T-helper 2 cell treated with Interferon-gamma antibody and Interleukin-4, amounts not matched to agents 5 μg/mL and 100 μg/mL, for 36 hours (primary cell): Measurements from ENCODE around the gene TRAF3IP1.
"Not testable (repeated sequence)": the region's sequence is repeated elsewhere in the genome, so short reads cannot be mapped to it uniquely, and the experiment has no call there.

Source experiments
- DNase-seq: peaks from one replicate; pipeline ENCODE4 v3.0.0; 2021; ENCODE audit warnings: low spot score
- H3K27ac Mint-ChIP-seq: one replicate; pipeline ENCODE4 v1.8.0; 2021; ENCODE audit warnings: mild to moderate bottlenecking, mixed read lengths
- H3K27me3 Mint-ChIP-seq: one replicate; pipeline ENCODE4 v1.8.0; 2021; ENCODE audit warnings: low read depth, mixed read lengths
- H3K36me3 Mint-ChIP-seq: one replicate; pipeline ENCODE4 v1.8.0; 2021; ENCODE audit warnings: low read depth, mixed read lengths
- H3K4me1 Mint-ChIP-seq: one replicate; pipeline ENCODE4 v1.8.0; 2021; ENCODE audit warnings: low read depth, mixed read lengths
- H3K4me3 Mint-ChIP-seq: one replicate; pipeline ENCODE4 v1.8.0; 2022; ENCODE audit warnings: mild to moderate bottlenecking, moderate library complexity, mixed read lengths
- H3K9me3 Mint-ChIP-seq: one replicate; pipeline ENCODE4 v1.8.0; 2021; ENCODE audit warnings: mixed read lengths

Gene TRAF3IP1

DNA sequence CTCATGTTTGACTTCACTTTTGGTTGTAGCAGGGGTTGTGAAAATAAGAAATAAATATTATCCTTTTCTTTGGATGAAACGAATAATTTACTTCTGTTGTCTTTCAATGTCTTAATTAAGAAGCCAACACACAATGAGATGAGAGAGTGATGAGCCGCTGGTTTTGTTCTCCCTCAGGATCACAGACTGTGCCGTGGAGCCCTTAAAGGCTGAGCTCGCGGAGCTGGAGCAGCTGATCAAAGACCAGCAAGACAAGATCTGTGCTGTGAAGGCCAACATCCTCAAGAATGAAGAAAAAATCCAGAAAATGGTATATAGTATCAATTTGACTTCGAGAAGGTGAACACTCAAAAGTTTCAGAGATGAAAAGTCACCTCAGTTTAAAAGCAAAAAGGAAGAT lies 78.3 kb downstream of the TRAF3IP1 start:
- no peaks in the 10 kb centered on the region for H3K27me3 Mint-ChIP-seq
- H3K36me3 Mint-ChIP-seq, result no peaks in the 10 kb centered on the region
- DNase-seq, result no peak
- no peak overlapping the region for H3K27ac Mint-ChIP-seq
- H3K4me1 Mint-ChIP-seq, result peaks cover 3% of the 10 kb centered on the region
- no peak overlapping the region for H3K4me3 Mint-ChIP-seq
- H3K9me3 Mint-ChIP-seq, result no peaks in the 10 kb centered on the region

DNA sequence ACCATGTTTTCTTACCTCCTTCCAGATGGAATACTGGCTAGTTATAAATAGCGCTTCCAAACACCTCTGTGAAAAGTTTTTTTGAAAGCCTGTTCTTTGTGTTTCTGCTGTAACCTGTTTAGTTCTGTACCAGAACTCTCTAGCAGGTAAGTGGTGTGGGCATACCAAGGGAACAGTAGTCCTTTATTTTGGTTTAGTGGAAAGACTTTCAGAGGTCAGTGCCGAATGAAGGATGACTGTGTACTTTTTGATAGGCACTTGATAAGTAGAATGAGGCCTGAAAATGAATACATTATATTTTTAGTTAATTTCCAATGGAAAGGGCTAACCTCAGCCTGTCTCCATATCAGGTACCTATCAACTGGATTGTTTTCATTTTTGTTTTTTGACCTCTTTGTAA lies 78.8 kb downstream of the TRAF3IP1 start:
- H3K36me3 Mint-ChIP-seq, result no peaks in the 10 kb centered on the region
- DNase-seq, result no peak
- H3K4me1 Mint-ChIP-seq, result peaks cover 3% of the 10 kb centered on the region
- H3K4me3 Mint-ChIP-seq, result no peak overlapping the region
- H3K27ac Mint-ChIP-seq, result no peak overlapping the region
- H3K9me3 Mint-ChIP-seq, result no peaks in the 10 kb centered on the region
- H3K27me3 Mint-ChIP-seq, result no peaks in the 10 kb centered on the region

GRCh38 chr2:238401551-238401950 lies 81.2 kb downstream of the TRAF3IP1 start:
- H3K27ac Mint-ChIP-seq, result no peak overlapping the region
- H3K4me3 Mint-ChIP-seq, result no peak overlapping the region
- H3K36me3 Mint-ChIP-seq, result no peaks in the 10 kb centered on the region
- H3K4me1 Mint-ChIP-seq, result no peaks in the 10 kb centered on the region
- no peaks in the 10 kb centered on the region for H3K9me3 Mint-ChIP-seq
- no peak for DNase-seq
- H3K27me3 Mint-ChIP-seq, result no peaks in the 10 kb centered on the region

- Mint-ChIP-seq H3K4me1 (no peaks in the 10 kb centered on the region), H3K9me3 (no peaks in the 10 kb centered on the region), H3K27ac (no peak overlapping the region), H3K36me3 (no peaks in the 10 kb centered on the region), H3K4me3 (no peak overlapping the region), H3K27me3 (no peaks in the 10 kb centered on the region)
- DNase-seq, result no peak
Measured at GRCh38 chr2:238403632-238404405, 83.5 kb downstream of the TRAF3IP1 start.

DNA sequence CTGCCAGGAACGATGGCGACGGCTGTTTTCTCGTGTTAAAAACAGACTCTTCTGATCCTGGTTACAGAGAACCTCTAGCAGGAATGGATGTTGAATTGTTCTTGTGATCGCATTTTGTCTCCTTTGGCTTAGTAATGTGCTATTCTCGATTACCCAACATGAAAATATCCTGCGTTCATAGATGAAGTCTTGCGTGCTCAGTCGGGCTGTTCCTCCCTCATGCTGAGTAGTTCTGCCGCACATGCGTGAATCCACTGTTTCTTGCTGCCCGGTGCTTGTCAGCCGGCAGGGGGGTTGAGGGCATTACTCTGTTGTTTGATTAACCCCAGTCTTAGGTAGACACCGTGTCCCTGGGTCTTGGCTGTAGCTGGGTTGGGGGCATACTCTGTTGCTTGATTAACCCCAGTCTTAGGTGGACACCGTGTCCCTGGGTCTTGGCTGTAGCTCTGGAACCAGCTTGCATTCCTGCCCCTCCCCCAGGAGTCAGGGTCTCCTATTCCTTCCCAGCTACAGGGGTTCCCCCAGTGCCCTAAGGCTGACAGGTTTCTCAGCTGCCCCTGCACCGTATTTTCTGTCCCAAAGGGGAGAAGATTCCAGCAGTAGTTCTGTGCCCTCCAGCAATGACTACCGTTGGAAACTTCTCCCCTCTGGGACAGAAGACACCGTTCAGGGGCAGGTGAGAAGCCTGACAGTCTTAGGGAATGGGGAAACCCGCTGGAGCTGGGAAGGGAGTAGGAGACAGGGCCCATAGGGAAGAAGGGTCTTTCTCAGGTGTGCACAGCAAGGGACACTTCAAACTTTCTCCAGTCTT lies 84.3 kb downstream of the TRAF3IP1 start:
- no peaks in the 10 kb centered on the region for H3K27me3 Mint-ChIP-seq
- H3K4me3 Mint-ChIP-seq, result no peak overlapping the region
- H3K9me3 Mint-ChIP-seq, result no peaks in the 10 kb centered on the region
- H3K4me1 Mint-ChIP-seq, result no peaks in the 10 kb centered on the region
- no peaks in the 10 kb centered on the region for H3K36me3 Mint-ChIP-seq
- DNase-seq, result no peak
- H3K27ac Mint-ChIP-seq, result no peak overlapping the region

DNA sequence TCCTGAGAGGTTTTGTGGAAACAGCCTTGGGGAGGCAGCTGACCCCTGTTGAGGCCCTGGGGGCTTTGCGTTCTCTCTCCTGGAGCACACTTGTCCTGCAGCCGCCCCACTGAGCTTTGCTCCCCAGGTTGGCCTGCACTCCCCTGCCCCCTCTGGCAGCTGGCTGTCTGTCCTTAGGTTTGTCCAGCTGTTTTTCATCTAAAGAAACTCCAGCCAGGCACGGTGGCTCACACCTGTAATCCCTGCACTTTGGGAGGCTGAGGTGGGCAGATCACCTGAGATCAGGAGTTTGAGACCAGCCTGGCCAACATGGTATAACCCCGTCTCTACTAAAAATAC lies 84.9 kb downstream of the TRAF3IP1 start:
- not testable (repeated sequence) for H3K36me3 Mint-ChIP-seq, H3K9me3 Mint-ChIP-seq, H3K4me1 Mint-ChIP-seq, H3K27me3 Mint-ChIP-seq, H3K4me3 Mint-ChIP-seq, DNase-seq, H3K27ac Mint-ChIP-seq

GRCh38 chr2:238406221-238406997 lies 86.1 kb downstream of the TRAF3IP1 start:
- Mint-ChIP-seq H3K9me3 (no peaks in the 10 kb centered on the region), H3K27ac (no peak overlapping the region), H3K4me3 (no peak overlapping the region), H3K27me3 (no peaks in the 10 kb centered on the region), H3K4me1 (no peaks in the 10 kb centered on the region), H3K36me3 (no peaks in the 10 kb centered on the region)
- no peak for DNase-seq

GRCh38 chr2:238406998-238407285 lies 86.6 kb downstream of the TRAF3IP1 start:
- Mint-ChIP-seq H3K27ac (no peak overlapping the region), H3K36me3 (no peaks in the 10 kb centered on the region), H3K27me3 (no peaks in the 10 kb centered on the region), H3K4me3 (no peak overlapping the region), H3K4me1 (no peaks in the 10 kb centered on the region), H3K9me3 (no peaks in the 10 kb centered on the region)
- DNase-seq, result no peak

DNA sequence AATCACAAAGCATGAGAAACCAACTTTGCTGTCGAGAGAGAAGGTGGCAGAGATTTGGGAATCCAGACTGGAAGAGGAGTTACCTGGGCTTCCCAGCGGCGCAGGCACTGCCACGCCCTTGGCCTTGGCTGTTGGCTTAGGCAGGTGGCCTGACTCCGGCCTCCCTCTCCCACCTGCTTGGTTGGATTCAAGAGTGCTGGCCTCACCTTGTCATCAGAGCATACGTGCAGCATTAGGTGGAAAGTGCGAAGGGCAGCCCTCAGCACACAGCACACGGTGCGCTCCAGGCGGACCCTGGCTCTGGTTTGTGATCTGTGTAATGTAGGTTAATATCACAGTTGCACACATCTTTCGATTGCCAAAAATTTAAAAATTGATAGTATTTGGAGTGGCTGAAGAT lies 87.2 kb downstream of the TRAF3IP1 start:
- no peak for DNase-seq
- H3K9me3 Mint-ChIP-seq, result no peaks in the 10 kb centered on the region
- H3K27ac Mint-ChIP-seq, result no peak overlapping the region
- no peaks in the 10 kb centered on the region for H3K4me1 Mint-ChIP-seq
- H3K36me3 Mint-ChIP-seq, result no peaks in the 10 kb centered on the region
- no peak overlapping the region for H3K4me3 Mint-ChIP-seq
- no peaks in the 10 kb centered on the region for H3K27me3 Mint-ChIP-seq

- Mint-ChIP-seq H3K27me3 (no peaks in the 10 kb centered on the region), H3K4me3 (no peak overlapping the region), H3K9me3 (no peaks in the 10 kb centered on the region), H3K27ac (no peak overlapping the region), H3K36me3 (no peaks in the 10 kb centered on the region), H3K4me1 (no peaks in the 10 kb centered on the region)
- no peak for DNase-seq
Measured at GRCh38 chr2:238408615-238409340, 88.5 kb downstream of the TRAF3IP1 start.

DNA sequence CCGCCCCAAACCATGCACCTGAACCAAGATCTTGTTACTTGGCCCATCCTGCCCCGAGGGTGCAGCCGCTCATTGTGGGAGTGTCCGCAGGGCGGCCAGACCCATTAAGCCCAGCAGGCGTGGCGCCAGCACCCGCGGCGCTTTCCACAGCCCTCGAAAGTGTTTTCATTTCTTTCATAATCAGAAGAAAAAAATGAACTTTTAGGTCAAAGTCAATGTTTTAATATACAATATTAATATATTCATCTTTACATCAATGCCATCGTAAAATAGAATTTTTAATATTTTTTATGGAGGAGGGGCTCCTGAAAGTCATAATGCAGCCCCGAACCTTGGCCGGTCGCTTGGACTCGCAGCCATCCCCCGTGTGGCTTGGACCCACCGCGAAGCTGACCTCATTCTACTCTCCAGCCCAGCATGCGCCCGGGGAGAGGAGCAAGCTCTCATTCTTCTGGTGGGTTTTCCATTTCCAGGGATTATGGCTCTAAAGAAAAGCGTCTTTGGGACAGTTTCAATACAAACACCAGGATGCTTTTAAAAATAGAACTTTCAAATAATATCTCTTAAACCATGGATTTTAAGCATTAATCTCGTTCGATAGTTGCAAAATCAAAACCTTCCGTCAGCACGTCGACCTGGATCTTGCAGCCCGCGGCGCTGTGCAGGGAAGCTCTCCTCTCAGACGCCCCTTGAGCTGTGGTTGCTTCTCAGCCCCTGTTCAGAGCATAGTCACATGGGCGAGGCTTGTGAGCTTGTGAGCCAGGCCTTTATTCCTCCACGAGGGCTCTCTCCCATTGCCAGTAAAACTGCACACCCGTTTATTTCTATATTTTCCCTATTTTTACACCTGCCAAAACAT lies 89.3 kb downstream of the TRAF3IP1 start:
- Mint-ChIP-seq H3K9me3 (no peaks in the 10 kb centered on the region), H3K4me3 (no peak overlapping the region), H3K27ac (no peak overlapping the region), H3K27me3 (no peaks in the 10 kb centered on the region), H3K36me3 (no peaks in the 10 kb centered on the region), H3K4me1 (no peaks in the 10 kb centered on the region)
- DNase-seq, result no peak

DNA sequence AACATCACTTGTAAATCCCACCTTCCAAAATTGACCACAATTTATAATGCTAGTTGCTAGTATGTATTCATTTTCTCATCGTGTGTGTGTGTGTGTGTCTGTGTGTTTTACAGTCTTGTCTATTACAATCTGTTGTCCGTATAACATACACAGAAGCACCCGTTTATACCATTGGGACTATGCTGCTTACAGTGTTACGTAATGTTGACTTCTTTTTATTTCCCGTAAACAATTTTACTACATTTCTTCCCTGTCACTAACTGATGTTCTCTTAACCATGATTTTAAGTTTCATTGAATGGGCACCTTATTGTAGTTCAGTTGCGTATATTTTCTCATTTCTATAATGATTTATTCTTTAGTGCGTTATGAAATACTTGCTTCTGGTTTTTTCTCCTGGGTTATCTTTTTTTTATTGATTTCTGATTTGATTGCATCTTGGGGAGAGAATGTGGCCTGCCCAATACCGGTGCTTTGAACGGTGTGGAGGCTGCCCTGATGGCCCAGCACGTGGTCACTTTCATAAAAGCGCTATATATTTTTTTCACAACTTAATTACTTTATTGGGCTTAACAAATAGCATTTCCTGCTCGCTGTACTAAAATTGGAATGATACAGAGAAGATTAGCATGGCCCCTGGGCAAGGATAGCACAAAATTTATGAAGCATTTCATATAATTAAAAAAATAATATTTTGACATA lies 91.9 kb downstream of the TRAF3IP1 start:
- H3K4me1 Mint-ChIP-seq, result no peaks in the 10 kb centered on the region
- H3K27me3 Mint-ChIP-seq, result peaks cover 3% of the 10 kb centered on the region
- no peak overlapping the region for H3K27ac Mint-ChIP-seq
- DNase-seq, result no peak
- H3K4me3 Mint-ChIP-seq, result no peak overlapping the region
- peaks cover 14% of the 10 kb centered on the region for H3K9me3 Mint-ChIP-seq
- peaks cover 4% of the 10 kb centered on the region for H3K36me3 Mint-ChIP-seq

GRCh38 chr2:238413368-238413767 lies 93.0 kb downstream of the TRAF3IP1 start:
- peaks cover 14% of the 10 kb centered on the region for H3K9me3 Mint-ChIP-seq
- H3K4me3 Mint-ChIP-seq, result no peak overlapping the region
- H3K4me1 Mint-ChIP-seq, result no peaks in the 10 kb centered on the region
- no peak for DNase-seq
- peaks cover 4% of the 10 kb centered on the region for H3K36me3 Mint-ChIP-seq
- H3K27me3 Mint-ChIP-seq, result peaks cover 5% of the 10 kb centered on the region
- no peak overlapping the region for H3K27ac Mint-ChIP-seq
